ENCODE data around the gene SARM1. TPM values are rescaled to one million over a fixed set of nuclear protein-coding genes. Genes with fewer than 3 reads are reported as not detected.

SARM1 gene
- total RNA-seq, 1 donor from 2014 or later, result 5.7 TPM

DNA sequence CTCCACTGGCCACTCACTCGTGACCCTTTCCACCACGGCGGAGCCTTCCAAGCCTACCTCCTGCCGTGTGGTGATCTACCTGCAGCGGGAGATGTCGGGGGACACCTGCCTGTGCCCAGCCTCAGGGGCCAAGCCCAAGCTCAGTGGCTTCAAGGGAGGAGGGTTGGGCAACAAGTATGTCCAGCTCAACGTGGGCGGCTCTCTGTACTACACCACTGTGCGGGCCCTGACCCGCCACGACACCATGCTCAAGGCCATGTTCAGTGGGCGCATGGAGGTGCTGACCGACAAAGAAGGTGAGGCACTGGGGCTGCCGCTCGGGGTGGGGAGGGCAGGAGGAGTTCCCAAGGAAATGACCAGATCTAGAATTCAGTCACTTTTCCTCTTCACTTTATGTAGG, 32.1 kb upstream of the SARM1 start:
- Histone ChIP-seq H3K36me3 (ENCODE audit: control insufficient read depth in 3 of 3, insufficient read depth in 3 of 3, low read length in 3 of 3) (peaks cover 44 to 46% (median 44%) of the 10 kb centered on the region in 3 donors), H3K4me3 (ENCODE audit: low read length in 3 of 3) (peak overlapping the region in 1 of 3 donors; percentile 13), H3K27ac (ENCODE audit: low read depth, low read length) (no peak overlapping the region), H3K27me3 (ENCODE audit: control insufficient read depth in 3 of 3, insufficient read depth in 3 of 3, low read length in 3 of 3) (no peaks in the 10 kb centered on the region), H3K4me1 (ENCODE audit: control insufficient read depth in 3 of 3, insufficient read depth in 3 of 3, low read length in 3 of 3) (peaks cover 29 to 42% (median 34%) of the 10 kb centered on the region in 3 donors), H3K9ac (ENCODE audit: low read depth in 1 of 3, low read length in 3 of 3) (no peak overlapping the region), H3K9me3 (ENCODE audit: control insufficient read depth in 3 of 3, low read length in 3 of 3) (no peaks in the 10 kb centered on the region)

DNA sequence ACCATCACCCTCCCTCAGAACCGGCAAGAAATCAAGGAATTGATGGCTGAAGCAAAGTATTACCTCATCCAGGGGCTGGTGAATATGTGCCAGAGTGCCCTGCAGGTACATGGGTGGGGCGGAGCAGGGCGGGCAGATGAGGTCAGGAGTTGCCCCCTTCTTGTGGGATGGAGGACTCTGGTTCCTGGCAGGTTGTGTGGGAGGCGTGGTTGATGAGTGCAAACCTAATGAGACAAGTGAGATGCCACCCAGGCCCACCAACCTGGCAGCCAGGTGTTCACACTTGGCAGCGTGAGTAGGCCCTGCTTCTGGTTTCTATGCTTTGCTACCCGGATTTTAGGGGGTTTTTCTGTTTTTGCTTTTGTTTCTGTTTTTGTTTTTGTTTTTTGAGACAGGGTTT, 31.1 kb upstream of the SARM1 start:
- H3K27ac ChIP-seq (ENCODE audit: low read depth, low read length), result no peak overlapping the region
- H3K27me3 ChIP-seq (ENCODE audit: control insufficient read depth in 3 of 3, insufficient read depth in 3 of 3, low read length in 3 of 3), result no peaks in the 10 kb centered on the region
- peaks cover 50 to 55% (median 54%) of the 10 kb centered on the region in 3 donors for H3K36me3 ChIP-seq (ENCODE audit: control insufficient read depth in 3 of 3, insufficient read depth in 3 of 3, low read length in 3 of 3)

GRCh38 chr17:28341516-28341915, 30.0 kb upstream of the SARM1 start:
- no peak overlapping the region for H3K4me3 ChIP-seq (ENCODE audit: low read length in 3 of 3)
- peaks cover 20 to 43% (median 28%) of the 10 kb centered on the region in 3 donors for H3K4me1 ChIP-seq (ENCODE audit: control insufficient read depth in 3 of 3, insufficient read depth in 3 of 3, low read length in 3 of 3)
- H3K9ac ChIP-seq (ENCODE audit: low read depth in 1 of 3, low read length in 3 of 3), result no peak overlapping the region
- peaks cover 59 to 66% (median 64%) of the 10 kb centered on the region in 3 donors for H3K36me3 ChIP-seq (ENCODE audit: control insufficient read depth in 3 of 3, insufficient read depth in 3 of 3, low read length in 3 of 3)
- no peak overlapping the region for H3K27ac ChIP-seq (ENCODE audit: low read depth, low read length)
- no peaks in the 10 kb centered on the region for H3K9me3 ChIP-seq (ENCODE audit: control insufficient read depth in 3 of 3, low read length in 3 of 3)
- H3K27me3 ChIP-seq (ENCODE audit: control insufficient read depth in 3 of 3, insufficient read depth in 3 of 3, low read length in 3 of 3), result no peaks in the 10 kb centered on the region

More for the DNA sequence above, 31.1 kb upstream of the SARM1 start:
- Histone ChIP-seq H3K4me1 (ENCODE audit: control insufficient read depth in 3 of 3, insufficient read depth in 3 of 3, low read length in 3 of 3) (peaks cover 26 to 43% (median 27%) of the 10 kb centered on the region in 3 donors), H3K9ac (ENCODE audit: low read depth in 1 of 3, low read length in 3 of 3) (no peak overlapping the region), H3K4me3 (ENCODE audit: low read length in 3 of 3) (no peak overlapping the region), H3K9me3 (ENCODE audit: control insufficient read depth in 3 of 3, low read length in 3 of 3) (no peaks in the 10 kb centered on the region)

- Histone ChIP-seq H3K9ac (ENCODE audit: low read depth in 1 of 3, low read length in 3 of 3) (no peak overlapping the region), H3K9me3 (ENCODE audit: control insufficient read depth in 3 of 3, low read length in 3 of 3) (no peaks in the 10 kb centered on the region), H3K4me1 (ENCODE audit: control insufficient read depth in 3 of 3, insufficient read depth in 3 of 3, low read length in 3 of 3) (peaks cover 12 to 43% (median 26%) of the 10 kb centered on the region in 3 donors), H3K27me3 (ENCODE audit: control insufficient read depth in 3 of 3, insufficient read depth in 3 of 3, low read length in 3 of 3) (no peaks in the 10 kb centered on the region), H3K36me3 (ENCODE audit: control insufficient read depth in 3 of 3, insufficient read depth in 3 of 3, low read length in 3 of 3) (peaks cover 67 to 74% (median 69%) of the 10 kb centered on the region in 3 donors), H3K4me3 (ENCODE audit: low read length in 3 of 3) (no peak overlapping the region), H3K27ac (ENCODE audit: low read depth, low read length) (no peak overlapping the region)
These were observed 29.2 kb upstream of the SARM1 start for GRCh38 chr17:28342313-28342712.

- Histone ChIP-seq H3K36me3 (ENCODE audit: control insufficient read depth in 3 of 3, insufficient read depth in 3 of 3, low read length in 3 of 3) (peaks cover 77 to 86% (median 80%) of the 10 kb centered on the region in 3 donors), H3K9me3 (ENCODE audit: control insufficient read depth in 3 of 3, low read length in 3 of 3) (no peaks in the 10 kb centered on the region), H3K4me1 (ENCODE audit: control insufficient read depth in 3 of 3, insufficient read depth in 3 of 3, low read length in 3 of 3) (peaks cover 3 to 41% (median 23%) of the 10 kb centered on the region in 3 donors), H3K4me3 (ENCODE audit: low read length in 3 of 3) (no peak overlapping the region), H3K27me3 (ENCODE audit: control insufficient read depth in 3 of 3, insufficient read depth in 3 of 3, low read length in 3 of 3) (no peaks in the 10 kb centered on the region), H3K9ac (ENCODE audit: low read depth in 1 of 3, low read length in 3 of 3) (peak overlapping the region in 1 of 3 donors; percentile 45), H3K27ac (ENCODE audit: low read depth, low read length) (no peak overlapping the region)
These were observed 28.0 kb upstream of the SARM1 start for GRCh38 chr17:28343491-28343932.

GRCh38 chr17:28344011-28344410, 27.5 kb upstream of the SARM1 start:
- Histone ChIP-seq H3K9me3 (ENCODE audit: control insufficient read depth in 3 of 3, low read length in 3 of 3) (no peaks in the 10 kb centered on the region), H3K36me3 (ENCODE audit: control insufficient read depth in 3 of 3, insufficient read depth in 3 of 3, low read length in 3 of 3) (peaks cover 81 to 91% (median 85%) of the 10 kb centered on the region in 3 donors), H3K9ac (ENCODE audit: low read depth in 1 of 3, low read length in 3 of 3) (peak overlapping the region in 1 of 3 donors; percentile 45), H3K4me1 (ENCODE audit: control insufficient read depth in 3 of 3, insufficient read depth in 3 of 3, low read length in 3 of 3) (peaks cover 3 to 41% (median 23%) of the 10 kb centered on the region in 3 donors), H3K4me3 (ENCODE audit: low read length in 3 of 3) (no peak overlapping the region), H3K27me3 (ENCODE audit: control insufficient read depth in 3 of 3, insufficient read depth in 3 of 3, low read length in 3 of 3) (no peaks in the 10 kb centered on the region), H3K27ac (ENCODE audit: low read depth, low read length) (no peak overlapping the region)

GRCh38 chr17:28344435-28344901, 27.0 kb upstream of the SARM1 start:
- no peaks in the 10 kb centered on the region for H3K27me3 ChIP-seq (ENCODE audit: control insufficient read depth in 3 of 3, insufficient read depth in 3 of 3, low read length in 3 of 3)
- no peak overlapping the region for H3K9ac ChIP-seq (ENCODE audit: low read depth in 1 of 3, low read length in 3 of 3)
- no peaks in the 10 kb centered on the region for H3K9me3 ChIP-seq (ENCODE audit: control insufficient read depth in 3 of 3, low read length in 3 of 3)
- H3K4me1 ChIP-seq (ENCODE audit: control insufficient read depth in 3 of 3, insufficient read depth in 3 of 3, low read length in 3 of 3), result peaks cover 3 to 37% (median 23%) of the 10 kb centered on the region in 3 donors
- H3K27ac ChIP-seq (ENCODE audit: low read depth, low read length), result no peak overlapping the region
- H3K36me3 ChIP-seq (ENCODE audit: control insufficient read depth in 3 of 3, insufficient read depth in 3 of 3, low read length in 3 of 3), result peaks cover 81 to 92% (median 89%) of the 10 kb centered on the region in 3 donors
- H3K4me3 ChIP-seq (ENCODE audit: low read length in 3 of 3), result no peak overlapping the region

GRCh38 chr17:28345419-28346198, 25.9 kb upstream of the SARM1 start:
- H3K9ac ChIP-seq (ENCODE audit: low read depth in 1 of 3, low read length in 3 of 3), result peak overlapping the region in 1 of 3 donors; percentile 5
- H3K4me3 ChIP-seq (ENCODE audit: low read length in 3 of 3), result no peak overlapping the region
- peaks cover 85 to 94% (median 93%) of the 10 kb centered on the region in 3 donors for H3K36me3 ChIP-seq (ENCODE audit: control insufficient read depth in 3 of 3, insufficient read depth in 3 of 3, low read length in 3 of 3)
- no peaks in the 10 kb centered on the region for H3K9me3 ChIP-seq (ENCODE audit: control insufficient read depth in 3 of 3, low read length in 3 of 3)
- no peak overlapping the region for H3K27ac ChIP-seq (ENCODE audit: low read depth, low read length)
- no peaks in the 10 kb centered on the region for H3K27me3 ChIP-seq (ENCODE audit: control insufficient read depth in 3 of 3, insufficient read depth in 3 of 3, low read length in 3 of 3)
- peaks cover 3 to 35% (median 23%) of the 10 kb centered on the region in 3 donors for H3K4me1 ChIP-seq (ENCODE audit: control insufficient read depth in 3 of 3, insufficient read depth in 3 of 3, low read length in 3 of 3)

DNA sequence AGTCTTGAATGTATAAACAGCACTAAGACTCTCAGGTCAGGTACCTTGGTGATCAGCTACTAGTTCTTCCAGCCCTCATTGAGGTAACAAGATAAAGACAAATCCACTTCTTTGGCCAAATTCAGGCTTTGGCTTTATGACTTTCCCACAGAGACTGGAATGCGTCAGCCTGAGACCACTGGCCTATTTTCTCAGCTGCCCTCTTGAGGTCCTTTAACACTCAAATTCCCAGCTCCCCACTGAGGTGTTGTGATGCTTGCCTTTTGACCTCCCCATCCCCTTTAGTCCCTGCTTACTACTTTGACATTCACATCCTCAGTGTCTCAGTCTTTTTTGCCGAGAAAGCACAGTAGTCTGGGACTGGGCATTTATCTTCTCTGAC, 25.3 kb upstream of the SARM1 start:
- no peaks in the 10 kb centered on the region for H3K9me3 ChIP-seq (ENCODE audit: control insufficient read depth in 3 of 3, low read length in 3 of 3)
- no peaks in the 10 kb centered on the region for H3K27me3 ChIP-seq (ENCODE audit: control insufficient read depth in 3 of 3, insufficient read depth in 3 of 3, low read length in 3 of 3)
- H3K9ac ChIP-seq (ENCODE audit: low read depth in 1 of 3, low read length in 3 of 3), result no peak overlapping the region
- H3K27ac ChIP-seq (ENCODE audit: low read depth, low read length), result no peak overlapping the region
- no peak overlapping the region for H3K4me3 ChIP-seq (ENCODE audit: low read length in 3 of 3)
- H3K36me3 ChIP-seq (ENCODE audit: control insufficient read depth in 3 of 3, insufficient read depth in 3 of 3, low read length in 3 of 3), result peaks cover 87 to 95% (median 93%) of the 10 kb centered on the region in 3 donors
- H3K4me1 ChIP-seq (ENCODE audit: control insufficient read depth in 3 of 3, insufficient read depth in 3 of 3, low read length in 3 of 3), result peaks cover 3 to 35% (median 23%) of the 10 kb centered on the region in 3 donors

GRCh38 chr17:28346746-28347246, 24.7 kb upstream of the SARM1 start:
- Histone ChIP-seq H3K9ac (ENCODE audit: low read depth in 1 of 3, low read length in 3 of 3) (peak overlapping the region in 1 of 3 donors; percentile 20), H3K36me3 (ENCODE audit: control insufficient read depth in 3 of 3, insufficient read depth in 3 of 3, low read length in 3 of 3) (peaks cover 87 to 95% (median 93%) of the 10 kb centered on the region in 3 donors), H3K27me3 (ENCODE audit: control insufficient read depth in 3 of 3, insufficient read depth in 3 of 3, low read length in 3 of 3) (no peaks in the 10 kb centered on the region), H3K4me1 (ENCODE audit: control insufficient read depth in 3 of 3, insufficient read depth in 3 of 3, low read length in 3 of 3) (peaks cover 3 to 35% (median 23%) of the 10 kb centered on the region in 3 donors), H3K27ac (ENCODE audit: low read depth, low read length) (peak overlapping the region; percentile 29), H3K9me3 (ENCODE audit: control insufficient read depth in 3 of 3, low read length in 3 of 3) (no peaks in the 10 kb centered on the region), H3K4me3 (ENCODE audit: low read length in 3 of 3) (no peak overlapping the region)
